Pancreas (tissue), 10 donors: ENCODE results near the gene PLCXD3. TPM values are rescaled to one million over a fixed set of nuclear protein-coding genes. Genes with fewer than 3 reads are reported as not detected.

Source experiments
- ATAC-seq, 4 donors: fragments of 200-7000 bp; cut with Tn5 transposase; one replicate each; pipeline versions ENCODE4 v1.8.0 to v1.9.1; 2020; ENCODE audit warnings: mild to moderate bottlenecking in 4 of 4, moderate library complexity in 4 of 4
- DNase-seq, 6 donors: peaks; one replicate each; pipeline ENCODE4 v3.0.0-alpha.2; 2020
- FAIRE-seq: peaks from 2 replicates; lab custom pipeline; 2012; peaks lifted over from hg19 to GRCh38; lab: Jason Lieb, UNC
- H3K27ac ChIP-seq, 4 donors: fragments of 200-600 bp; sonication (generic); 1 replicate in 3 of 4; 2 replicates in 1 of 4; pipeline versions ENCODE4 v1.5.0 to v1.8.0; 2020
- H3K27me3 ChIP-seq, 4 donors: fragments of 200-600 bp; one replicate each; pipeline ENCODE4 v1.8.0; 2021
- H3K36me3 ChIP-seq, 3 donors: fragments of 200-600 bp; sonication (generic) in 1 of 3; one replicate each; pipeline versions ENCODE4 v1.5.0 to v1.8.0; 2020 to 2021
- H3K4me1 ChIP-seq, 3 donors: fragments of 200-600 bp; one replicate each; pipeline ENCODE4 v1.8.0; 2021
- H3K4me3 ChIP-seq, 4 donors: fragments of 200-600 bp; sonication (generic) in 2 of 4; one replicate each; pipeline versions ENCODE4 v1.5.0 to v1.8.0; 2020 to 2021
- H3K9me3 ChIP-seq, 4 donors: fragments of 200-600 bp; one replicate each; pipeline ENCODE4 v1.8.0; 2021
- CTCF ChIP-seq, 4 donors: fragments of 200-600 bp; sonication (generic) in 3 of 4; IDR thresholded peaks; one replicate each; pipeline versions ENCODE4 v1.5.0 to v1.8.0; 2021; ENCODE audit warnings: antibody characterized with exemption in 4 of 4
- WGBS, 2 donors: extraction: QIAGEN DNeasy Blood & Tissue Kit; methylation state at CpG; one replicate each; pipeline ENCODE4 v1.1.7; 2013; 5-methylcytosine and 5-hydroxymethylcytosine counted together
- intact Hi-C, 3 donors: fragments of 100-400 bp; cut with DNase I; formaldehyde crosslinking; loops; one replicate each; pipeline versions ENCODE4 v1.11.1 to v1.14.2; 2022
- polyA plus RNA-seq, 2 donors: library from polyadenylated mRNA; stranded (reverse); fragments of 200-250 nt; gene quantifications; one replicate each; pipeline ENCODE4 v1.2.3, GENCODE V29; 2013
- total RNA-seq, 6 donors: library from RNA; stranded (reverse); fragmentation: NEBNext Ultra II Directional in 4 of 6; extraction: Animal tissue kit (Norgen Biotek cat#: 25700) in 4 of 6; gene quantifications; one replicate each; pipeline versions ENCODE4 v1.2.1 to v1.2.4, GENCODE V29; 2021 to 2023
- donor health status: healthy with polysubstance abuse.
- donor health status: DM: no; HTN: no; CAD: no; lungs with moderate emphysema.
- donor health status: DM: no; HTN: no; CAD: no.
- donor health status: control.
- donor health status: control.
- donor health status: Bipolar disorder and iron deficiency.
- donor health status: DM: yes; HTN: yes; CAD: no.
- donor health status: DM: no; HTN: no; CAD: no.
- donor health status: DM: no; HTN: no; CAD: no.
- donor health status: DM: yes; HTN: yes; CAD: no.

The PLCXD3 gene
- total and polyA plus RNA-seq, 8 donors: 0.79 to 14.2 (median 3.0) TPM

GRCh38 chr5:41264019-41264418 lies 246.4 kb downstream of the PLCXD3 start:
- H3K36me3 ChIP-seq: no peaks in the 10 kb centered on the region
- H3K4me1 ChIP-seq: no peaks in the 10 kb centered on the region
- DNase-seq (no peak), ATAC-seq (peak in 3 of 4 donors; percentile 16 to 28 (median 22)), FAIRE-seq (no peak)
- intact Hi-C loops: no loop called here
- H3K4me3 ChIP-seq: no peak overlapping the region
- 31 to 34% methylated on average over 3 of the region's 3 CpGs for WGBS, 2 donors
- H3K27me3 ChIP-seq: no peaks in the 10 kb centered on the region
- no peak overlapping the region for H3K27ac ChIP-seq
- TF ChIP-seq CTCF (IDR thresholded peaks at IDR 0.05): no peak
- H3K9me3 ChIP-seq: no peaks in the 10 kb centered on the region

GRCh38 chr5:41263335-41263734 lies 247.1 kb downstream of the PLCXD3 start:
- no peak for ATAC-seq
- H3K27ac ChIP-seq: no peak overlapping the region
- intact Hi-C loops: no loop called here
- H3K4me1 ChIP-seq: no peaks in the 10 kb centered on the region
- no peak for TF ChIP-seq CTCF (IDR thresholded peaks at IDR 0.05)
- H3K27me3 ChIP-seq: no peaks in the 10 kb centered on the region
- no peak for DNase-seq
- no peaks in the 10 kb centered on the region for H3K9me3 ChIP-seq
- 53 to 58% methylated on average over 2 of the region's 2 CpGs for WGBS, 2 donors
- H3K36me3 ChIP-seq: no peaks in the 10 kb centered on the region
- no peak for FAIRE-seq
- H3K4me3 ChIP-seq: no peak overlapping the region
